ENCODE data around the gene KDM2A.

The KDM2A gene

DNA sequence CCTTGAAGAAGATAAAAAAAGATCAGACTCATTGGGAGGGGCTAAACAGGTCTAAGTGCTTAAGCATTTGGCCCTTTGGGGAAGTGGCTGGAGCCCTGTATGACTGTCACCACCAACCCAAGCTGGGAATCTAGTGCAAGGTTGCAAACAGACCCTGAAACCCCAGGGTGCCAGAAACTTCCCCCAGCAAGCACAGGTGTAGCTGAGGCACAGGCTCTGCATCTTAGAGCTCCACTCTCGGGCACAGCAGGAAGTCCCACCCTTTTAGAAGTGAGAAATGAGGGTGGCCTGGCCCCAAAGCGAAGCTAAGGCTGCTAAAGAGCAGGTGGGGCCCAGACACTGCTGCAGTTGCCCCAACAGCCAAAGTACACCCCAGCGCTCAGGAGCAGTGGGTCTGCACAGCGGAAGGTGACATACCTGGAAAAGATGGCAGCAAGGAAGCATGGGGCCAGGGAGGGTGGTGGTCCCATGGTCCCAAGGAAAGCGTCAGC, 5.8 kb upstream of the KDM2A start:
- TF ChIP-seq, protein P1, sequence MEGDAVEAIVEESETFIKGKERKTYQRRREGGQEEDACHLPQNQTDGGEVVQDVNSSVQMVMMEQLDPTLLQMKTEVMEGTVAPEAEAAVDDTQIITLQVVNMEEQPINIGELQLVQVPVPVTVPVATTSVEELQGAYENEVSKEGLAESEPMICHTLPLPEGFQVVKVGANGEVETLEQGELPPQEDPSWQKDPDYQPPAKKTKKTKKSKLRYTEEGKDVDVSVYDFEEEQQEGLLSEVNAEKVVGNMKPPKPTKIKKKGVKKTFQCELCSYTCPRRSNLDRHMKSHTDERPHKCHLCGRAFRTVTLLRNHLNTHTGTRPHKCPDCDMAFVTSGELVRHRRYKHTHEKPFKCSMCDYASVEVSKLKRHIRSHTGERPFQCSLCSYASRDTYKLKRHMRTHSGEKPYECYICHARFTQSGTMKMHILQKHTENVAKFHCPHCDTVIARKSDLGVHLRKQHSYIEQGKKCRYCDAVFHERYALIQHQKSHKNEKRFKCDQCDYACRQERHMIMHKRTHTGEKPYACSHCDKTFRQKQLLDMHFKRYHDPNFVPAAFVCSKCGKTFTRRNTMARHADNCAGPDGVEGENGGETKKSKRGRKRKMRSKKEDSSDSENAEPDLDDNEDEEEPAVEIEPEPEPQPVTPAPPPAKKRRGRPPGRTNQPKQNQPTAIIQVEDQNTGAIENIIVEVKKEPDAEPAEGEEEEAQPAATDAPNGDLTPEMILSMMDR (IDR thresholded peaks at IDR 0.05) = no peak
- Mint-ChIP-seq H3K27ac (no peak overlapping the region), H3K27me3 (ENCODE audit: low read depth, poor library complexity) (peaks cover 14% of the 10 kb centered on the region), H3K9me3 (no peaks in the 10 kb centered on the region), H3K4me3 (no peak overlapping the region), H3K4me1 (peaks cover 23% of the 10 kb centered on the region), H3K36me3 (ENCODE audit: low read depth) (no peaks in the 10 kb centered on the region)
- DNase-seq = no peak

DNA sequence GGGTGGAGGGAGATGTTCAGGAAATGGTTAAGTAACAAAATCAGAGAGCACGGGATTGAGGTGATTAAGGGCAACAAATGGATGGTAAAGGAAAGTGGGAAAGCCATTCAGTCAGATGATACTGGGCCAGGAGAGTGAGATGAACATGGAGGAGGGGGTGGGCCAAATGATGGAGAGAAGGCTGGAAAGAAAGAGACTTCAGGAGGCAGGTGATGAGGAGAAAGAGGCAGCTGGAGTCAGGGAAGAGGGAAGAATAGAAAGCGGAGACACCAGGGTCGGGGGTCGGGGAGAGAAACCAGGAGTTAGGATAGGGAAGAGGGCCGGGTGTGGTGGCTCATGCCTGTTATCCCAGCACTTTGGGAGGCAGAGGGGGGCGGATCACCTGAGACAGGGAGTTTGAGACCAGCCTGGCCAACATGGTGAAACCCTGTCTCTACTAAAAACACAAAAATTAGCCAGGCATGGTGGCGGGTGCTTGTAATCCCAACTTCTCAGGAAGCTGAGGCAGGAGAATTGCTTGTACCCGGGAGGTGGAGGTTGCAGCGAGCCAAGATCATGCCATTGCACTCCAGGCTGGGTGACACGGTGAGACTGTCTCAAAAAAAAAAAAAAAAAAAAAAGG, 4.7 kb upstream of the KDM2A start:
- Mint-ChIP-seq H3K4me1 (peaks cover 23% of the 10 kb centered on the region), H3K27me3 (ENCODE audit: low read depth, poor library complexity) (peaks cover 9% of the 10 kb centered on the region), H3K27ac (no peak overlapping the region), H3K36me3 (ENCODE audit: low read depth) (no peaks in the 10 kb centered on the region), H3K4me3 (peak overlapping the region; percentile 9), H3K9me3 (no peaks in the 10 kb centered on the region)
- TF ChIP-seq, protein P1 (IDR thresholded peaks at IDR 0.05) = no peak
- no peak for DNase-seq

DNA sequence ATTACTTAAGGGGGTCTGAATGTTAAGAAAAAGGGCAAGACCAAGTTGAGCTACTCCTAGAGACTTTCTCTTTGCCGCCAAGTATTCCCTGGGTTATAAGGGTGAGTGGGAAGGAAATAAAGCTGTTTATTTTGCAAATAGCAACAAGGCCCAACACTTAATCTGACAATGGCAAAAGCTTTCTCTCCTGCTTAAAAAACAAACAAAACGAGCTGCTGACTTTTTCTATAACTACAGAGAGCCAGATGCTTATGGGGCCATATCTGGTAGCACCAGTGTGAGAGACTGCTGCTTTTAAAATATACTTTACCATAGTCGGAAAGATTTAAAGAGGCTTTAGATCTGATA, 2.3 kb upstream of the KDM2A start:
- TF ChIP-seq, protein P1 (IDR thresholded peaks at IDR 0.05) = no peak
- no peaks in the 10 kb centered on the region for H3K9me3 Mint-ChIP-seq
- H3K36me3 Mint-ChIP-seq (ENCODE audit: low read depth) = no peaks in the 10 kb centered on the region
- H3K27ac Mint-ChIP-seq = no peak overlapping the region
- H3K27me3 Mint-ChIP-seq (ENCODE audit: low read depth, poor library complexity) = peaks cover 9% of the 10 kb centered on the region
- peaks cover 34% of the 10 kb centered on the region for H3K4me1 Mint-ChIP-seq
- no peak for DNase-seq
- peak overlapping the region; percentile 77 for H3K4me3 Mint-ChIP-seq

- peaks cover 9% of the 10 kb centered on the region for H3K27me3 Mint-ChIP-seq (ENCODE audit: low read depth, poor library complexity)
- H3K36me3 Mint-ChIP-seq (ENCODE audit: low read depth) = no peaks in the 10 kb centered on the region
- peak overlapping the region; percentile 94 for H3K27ac Mint-ChIP-seq
- TF ChIP-seq, protein P1 (IDR thresholded peaks at IDR 0.05) = no peak
- peak overlapping the region; percentile 77 for H3K4me3 Mint-ChIP-seq
- no peaks in the 10 kb centered on the region for H3K9me3 Mint-ChIP-seq
- H3K4me1 Mint-ChIP-seq = peaks cover 39% of the 10 kb centered on the region
- no peak for DNase-seq
Measured at GRCh38 chr11:67117176-67117575, 1.9 kb upstream of the KDM2A start.

DNA sequence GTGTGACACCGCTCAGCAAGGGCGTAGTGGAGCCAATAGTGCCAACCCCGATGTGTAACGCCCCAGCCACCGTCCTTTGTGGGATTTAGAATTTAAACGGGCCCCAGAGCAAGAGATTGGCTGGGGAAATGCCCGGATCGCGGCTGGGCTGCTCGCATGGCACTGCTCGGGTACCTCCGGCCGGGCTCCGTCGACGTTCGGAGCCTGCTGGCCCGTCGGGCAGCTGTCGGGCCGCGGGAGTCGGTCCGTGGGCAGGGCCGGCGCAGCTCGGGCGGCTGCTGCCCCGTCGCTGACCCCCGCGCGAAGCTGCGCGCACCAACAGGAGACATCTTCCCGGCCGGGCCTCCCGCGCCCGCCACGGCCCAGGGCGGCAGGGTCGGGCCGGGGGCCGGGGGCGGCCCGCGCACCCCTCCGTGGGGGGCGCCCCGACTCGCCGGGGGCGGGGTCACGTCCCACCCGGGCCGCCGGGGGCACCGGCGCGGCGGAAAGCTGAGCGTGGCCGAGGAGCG, 1.3 kb upstream of the KDM2A start:
- Mint-ChIP-seq H3K27ac (peak overlapping the region; percentile 94), H3K36me3 (ENCODE audit: low read depth) (no peaks in the 10 kb centered on the region), H3K9me3 (no peaks in the 10 kb centered on the region), H3K27me3 (ENCODE audit: low read depth, poor library complexity) (peaks cover 9% of the 10 kb centered on the region), H3K4me3 (peak overlapping the region; percentile 77), H3K4me1 (peaks cover 39% of the 10 kb centered on the region)
- TF ChIP-seq, protein P1 (IDR thresholded peaks at IDR 0.05) = no peak
- peak; percentile 54 for DNase-seq
